Skeletal muscle tissue (tissue), 4 donors: ENCODE data around the gene STT3B. TPM values are rescaled to one million over a fixed set of nuclear protein-coding genes. Genes with fewer than 3 reads are reported as not detected.

Experiments used
- H3K27ac ChIP-seq: one replicate; pipeline ENCODE4 v1.7.0; 2013; ENCODE audit warnings: mild to moderate bottlenecking, low read depth, low read length, inconsistent platforms
- H3K27me3 ChIP-seq, 3 donors: one replicate each; pipeline ENCODE4 v1.7.0; 2013; ENCODE audit warnings: low read length in 3 of 3; ENCODE audit not compliant: control insufficient read depth in 3 of 3, insufficient read depth in 3 of 3
- H3K36me3 ChIP-seq, 3 donors: one replicate each; pipeline ENCODE4 v1.7.0; 2013; ENCODE audit warnings: low read length in 3 of 3; ENCODE audit not compliant: control insufficient read depth in 3 of 3, insufficient read depth in 3 of 3
- H3K4me1 ChIP-seq, 3 donors: one replicate each; pipeline ENCODE4 v1.7.0; 2013; ENCODE audit warnings: low read length in 3 of 3, mild to moderate bottlenecking in 3 of 3; ENCODE audit not compliant: control insufficient read depth in 3 of 3, insufficient read depth in 3 of 3
- H3K4me3 ChIP-seq, 3 donors: one replicate each; pipeline ENCODE4 v1.7.0; 2013; ENCODE audit warnings: low read length in 3 of 3
- H3K9ac ChIP-seq, 3 donors: one replicate each; pipeline ENCODE4 v1.7.0; 2013; ENCODE audit warnings: low read length in 3 of 3, mild to moderate bottlenecking in 3 of 3, moderate library complexity in 2 of 3, low read depth in 1 of 3
- H3K9me3 ChIP-seq, 3 donors: one replicate each; pipeline ENCODE4 v1.7.0; 2013; ENCODE audit warnings: low read length in 3 of 3; ENCODE audit not compliant: control insufficient read depth in 3 of 3
- total RNA-seq: library from RNA; depleted of rRNA; stranded (reverse); fragments of >200 nt; gene quantifications from one replicate; pipeline ENCODE4 v1.2.3, GENCODE V29; 2014
- donor health status: Osteomylitis.

Gene STT3B
- total RNA-seq, 1 donor from 2014 or later: 148 TPM

GRCh38 chr3:31622636-31623288 is 90.0 kb downstream of the STT3B start:
- Histone ChIP-seq H3K4me3 (no peak overlapping the region), H3K4me1 (no peaks in the 10 kb centered on the region), H3K36me3 (peaks cover 0 to 21% (median 14%) of the 10 kb centered on the region in 3 donors), H3K27me3 (no peaks in the 10 kb centered on the region), H3K27ac (no peak overlapping the region), H3K9me3 (no peaks in the 10 kb centered on the region), H3K9ac (no peak overlapping the region)

- Histone ChIP-seq H3K27ac (no peak overlapping the region), H3K4me3 (no peak overlapping the region), H3K36me3 (peaks cover 0 to 19% (median 14%) of the 10 kb centered on the region in 3 donors), H3K27me3 (no peaks in the 10 kb centered on the region), H3K9ac (no peak overlapping the region), H3K4me1 (no peaks in the 10 kb centered on the region), H3K9me3 (no peaks in the 10 kb centered on the region)
Observed at GRCh38 chr3:31624083-31624709, 91.5 kb downstream of the STT3B start.

- Histone ChIP-seq H3K9ac (no peak overlapping the region), H3K27ac (no peak overlapping the region), H3K4me3 (no peak overlapping the region), H3K36me3 (peaks cover 0 to 25% (median 20%) of the 10 kb centered on the region in 3 donors), H3K9me3 (no peaks in the 10 kb centered on the region), H3K27me3 (no peaks in the 10 kb centered on the region), H3K4me1 (no peaks in the 10 kb centered on the region)
Observed at GRCh38 chr3:31625358-31625757, 92.6 kb downstream of the STT3B start.

GRCh38 chr3:31629054-31629453 is 96.3 kb downstream of the STT3B start:
- Histone ChIP-seq H3K4me1 (no peaks in the 10 kb centered on the region), H3K36me3 (peaks cover 0 to 31% (median 19%) of the 10 kb centered on the region in 3 donors), H3K9ac (no peak overlapping the region), H3K9me3 (no peaks in the 10 kb centered on the region), H3K27ac (no peak overlapping the region), H3K27me3 (no peaks in the 10 kb centered on the region), H3K4me3 (no peak overlapping the region)

- no peaks in the 10 kb centered on the region for H3K9me3 ChIP-seq
- H3K27me3 ChIP-seq: no peaks in the 10 kb centered on the region
- no peak overlapping the region for H3K4me3 ChIP-seq
- H3K27ac ChIP-seq: no peak overlapping the region
- H3K36me3 ChIP-seq: peaks cover 0 to 18% (median 17%) of the 10 kb centered on the region in 3 donors
- peaks cover 0 to 5% (median 5%) of the 10 kb centered on the region in 3 donors for H3K4me1 ChIP-seq
- H3K9ac ChIP-seq: no peak overlapping the region
Observed at GRCh38 chr3:31634476-31634875, 101.8 kb downstream of the STT3B start.

GRCh38 chr3:31635545-31635944 is 102.8 kb downstream of the STT3B start:
- H3K36me3 ChIP-seq: peaks cover 0 to 11% (median 9%) of the 10 kb centered on the region in 3 donors
- no peak overlapping the region for H3K27ac ChIP-seq

GRCh38 chr3:31636049-31636448 is 103.3 kb downstream of the STT3B start:
- Histone ChIP-seq H3K9me3 (no peaks in the 10 kb centered on the region), H3K4me3 (no peak overlapping the region), H3K4me1 (peaks cover 0 to 5% (median 5%) of the 10 kb centered on the region in 3 donors), H3K27ac (no peak overlapping the region), H3K27me3 (no peaks in the 10 kb centered on the region), H3K9ac (no peak overlapping the region), H3K36me3 (peaks cover 0 to 11% (median 9%) of the 10 kb centered on the region in 3 donors)

More at GRCh38 chr3:31635545-31635944, 102.8 kb downstream of the STT3B start:
- Histone ChIP-seq H3K9ac (no peak overlapping the region), H3K4me1 (peaks cover 0 to 5% (median 5%) of the 10 kb centered on the region in 3 donors), H3K9me3 (no peaks in the 10 kb centered on the region), H3K27me3 (no peaks in the 10 kb centered on the region), H3K4me3 (no peak overlapping the region)

- Histone ChIP-seq H3K4me3 (no peak overlapping the region), H3K4me1 (peaks cover 0 to 5% (median 5%) of the 10 kb centered on the region in 3 donors), H3K27me3 (no peaks in the 10 kb centered on the region), H3K36me3 (peaks cover 0 to 11% (median 6%) of the 10 kb centered on the region in 3 donors), H3K9ac (peak overlapping the region in 1 of 3 donors; percentile 15), H3K27ac (no peak overlapping the region), H3K9me3 (no peaks in the 10 kb centered on the region)
Observed at GRCh38 chr3:31636694-31637442, 104.1 kb downstream of the STT3B start.

- Histone ChIP-seq H3K4me3 (no peak overlapping the region), H3K4me1 (peaks cover 0 to 5% (median 5%) of the 10 kb centered on the region in 3 donors), H3K27ac (no peak overlapping the region), H3K9me3 (no peaks in the 10 kb centered on the region), H3K36me3 (peaks cover 0 to 5% (median 0%) of the 10 kb centered on the region in 3 donors), H3K9ac (no peak overlapping the region), H3K27me3 (no peaks in the 10 kb centered on the region)
Observed at GRCh38 chr3:31639828-31640227, 107.1 kb downstream of the STT3B start.

GRCh38 chr3:31645256-31645655 is 112.5 kb downstream of the STT3B start:
- Histone ChIP-seq H3K4me1 (no peaks in the 10 kb centered on the region), H3K36me3 (peaks cover 0 to 2% (median 0%) of the 10 kb centered on the region in 3 donors), H3K9ac (no peak overlapping the region), H3K9me3 (peaks cover 0 to 10% (median 2%) of the 10 kb centered on the region in 3 donors), H3K27me3 (no peaks in the 10 kb centered on the region), H3K27ac (no peak overlapping the region), H3K4me3 (no peak overlapping the region)
